ENCODE results near the gene OSBPL2. TPM values are rescaled to one million over a fixed set of nuclear protein-coding genes. Genes with fewer than 3 reads are reported as not detected.

Gene OSBPL2
- polyA plus RNA-seq, 1 experiment, result 20.5 TPM

DNA sequence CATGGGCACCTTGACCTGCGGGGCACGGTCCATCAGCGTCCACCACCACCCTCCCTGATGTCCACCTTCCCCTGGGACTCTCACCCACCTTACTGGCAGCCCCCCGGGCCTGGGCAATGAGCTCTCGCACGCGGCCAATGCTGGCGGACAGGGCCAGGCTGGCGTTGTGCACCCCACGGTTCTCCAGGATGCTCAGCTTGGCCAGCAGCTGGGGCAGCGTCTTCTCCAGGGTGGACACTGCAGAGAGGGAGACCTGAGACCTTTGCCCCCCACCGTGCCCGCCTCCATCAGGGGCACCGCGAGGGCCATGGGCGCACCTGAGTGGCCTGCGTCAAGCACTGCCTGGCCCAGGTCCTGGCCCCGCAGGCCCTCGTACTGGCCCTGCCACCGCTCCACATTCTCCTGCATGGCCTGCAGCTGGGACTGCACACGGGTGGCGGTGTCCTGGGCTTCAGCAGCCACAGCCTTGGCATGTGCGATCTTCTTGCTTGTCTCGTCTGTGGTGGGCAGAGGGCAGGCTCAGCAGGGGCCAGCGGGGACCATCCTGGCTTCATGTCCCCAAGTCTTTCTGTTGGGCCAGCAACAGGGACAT lies 76.5 kb downstream of the OSBPL2 start:
- Histone ChIP-seq H3K36me3 (ENCODE audit: control insufficient read depth, insufficient read depth, low read length) (peaks cover 1% of the 10 kb centered on the region), H3K27me3 (ENCODE audit: control insufficient read depth, insufficient read depth, low read length) (no peaks in the 10 kb centered on the region), H3K4me3 (ENCODE audit: low read depth, low read length) (no peak overlapping the region)
- ChIA-PET CTCF (interaction anchor here (1.8 kb wide), 1 partner anchor 68 kb away, joined by 4 read pairs; no protein-coding TSS in a partner anchor), POLR2A (no interaction called here)
- TF ChIP-seq, protein P1, sequence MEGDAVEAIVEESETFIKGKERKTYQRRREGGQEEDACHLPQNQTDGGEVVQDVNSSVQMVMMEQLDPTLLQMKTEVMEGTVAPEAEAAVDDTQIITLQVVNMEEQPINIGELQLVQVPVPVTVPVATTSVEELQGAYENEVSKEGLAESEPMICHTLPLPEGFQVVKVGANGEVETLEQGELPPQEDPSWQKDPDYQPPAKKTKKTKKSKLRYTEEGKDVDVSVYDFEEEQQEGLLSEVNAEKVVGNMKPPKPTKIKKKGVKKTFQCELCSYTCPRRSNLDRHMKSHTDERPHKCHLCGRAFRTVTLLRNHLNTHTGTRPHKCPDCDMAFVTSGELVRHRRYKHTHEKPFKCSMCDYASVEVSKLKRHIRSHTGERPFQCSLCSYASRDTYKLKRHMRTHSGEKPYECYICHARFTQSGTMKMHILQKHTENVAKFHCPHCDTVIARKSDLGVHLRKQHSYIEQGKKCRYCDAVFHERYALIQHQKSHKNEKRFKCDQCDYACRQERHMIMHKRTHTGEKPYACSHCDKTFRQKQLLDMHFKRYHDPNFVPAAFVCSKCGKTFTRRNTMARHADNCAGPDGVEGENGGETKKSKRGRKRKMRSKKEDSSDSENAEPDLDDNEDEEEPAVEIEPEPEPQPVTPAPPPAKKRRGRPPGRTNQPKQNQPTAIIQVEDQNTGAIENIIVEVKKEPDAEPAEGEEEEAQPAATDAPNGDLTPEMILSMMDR (IDR thresholded peaks at IDR 0.05; ENCODE audit: insufficient read depth, low read depth, low read length), result no peak
- no peak for DNase-seq (ENCODE audit: low read depth)

DNA sequence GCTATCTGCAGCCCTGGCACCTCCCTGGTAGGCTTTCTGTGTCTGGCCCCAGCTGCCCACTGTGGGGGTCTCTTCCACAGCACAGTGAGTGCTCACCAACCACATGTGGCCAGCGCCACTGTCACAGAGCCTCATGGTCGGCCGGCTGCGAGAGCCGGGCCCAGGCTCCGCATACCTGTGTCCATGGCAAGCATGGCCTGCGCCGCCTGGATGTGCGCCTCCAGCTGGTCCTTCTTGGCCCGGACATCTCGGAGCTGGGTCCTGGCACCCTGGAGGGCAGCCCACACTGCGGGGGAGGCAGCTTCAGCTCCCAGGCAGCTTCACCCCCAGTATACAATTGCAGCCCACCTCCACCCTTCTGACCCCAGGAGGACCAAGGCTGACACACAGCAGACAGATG lies 77.5 kb downstream of the OSBPL2 start:
- ChIA-PET CTCF (interaction anchor here (1.8 kb wide), 1 partner anchor 67 kb away, joined by 4 read pairs; no protein-coding TSS in a partner anchor), POLR2A (no interaction called here)

DNA sequence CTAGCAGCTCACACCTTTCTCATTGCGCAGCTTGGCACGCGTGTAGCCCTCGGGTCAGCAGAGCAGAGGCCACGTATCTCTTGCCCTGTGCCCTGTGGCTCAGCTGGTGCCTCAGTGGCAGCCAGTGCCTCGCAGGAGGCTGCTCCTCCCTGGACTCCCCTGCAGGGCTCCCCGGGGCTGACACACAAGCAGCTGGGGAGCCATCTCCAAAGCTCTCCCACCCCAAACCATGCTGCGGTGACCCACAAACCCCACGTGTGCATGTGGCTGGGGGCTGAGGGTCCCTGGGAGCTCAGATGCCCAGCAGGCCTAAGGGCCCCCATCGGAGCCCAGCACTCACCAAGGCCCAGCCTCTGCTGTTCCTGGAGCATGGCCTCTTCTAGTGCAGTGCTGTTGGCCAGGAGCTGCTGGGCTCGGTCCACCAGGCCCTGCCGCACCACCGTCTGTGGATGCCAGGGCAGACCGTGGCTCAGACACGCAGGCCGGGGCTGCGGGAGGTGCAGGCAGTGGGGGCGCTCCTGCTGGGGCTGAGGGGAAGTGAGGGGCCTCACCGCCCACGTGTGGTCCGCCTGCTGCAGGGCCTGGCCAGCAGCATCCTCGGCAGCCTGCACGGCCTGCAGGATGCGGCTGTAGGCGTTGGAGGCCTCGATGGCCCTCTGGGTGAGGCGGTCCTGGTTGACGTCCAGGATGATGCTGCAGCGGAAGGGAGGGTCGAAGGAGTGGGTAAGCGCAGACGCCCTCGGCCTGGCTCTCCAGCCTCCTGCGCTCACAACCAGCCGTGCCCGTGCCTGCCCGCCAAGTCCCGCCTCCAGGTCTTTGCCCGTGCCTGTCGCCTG lies 78.2 kb downstream of the OSBPL2 start:
- DNase-seq (ENCODE audit: low read depth), result no peak
- Histone ChIP-seq H3K4me3 (ENCODE audit: low read depth, low read length) (no peak overlapping the region), H3K27me3 (ENCODE audit: control insufficient read depth, insufficient read depth, low read length) (no peaks in the 10 kb centered on the region), H3K36me3 (ENCODE audit: control insufficient read depth, insufficient read depth, low read length) (peaks cover 1% of the 10 kb centered on the region)
- CTCF ChIA-PET, result interaction anchor here (0.6 to 1.8 kb wide), 2 partner anchors 13 to 67 kb away, joined by 3 to 4 read pairs; no protein-coding TSS in a partner anchor
- POLR2A ChIA-PET, result no interaction called here
- TF ChIP-seq, protein P1 (IDR thresholded peaks at IDR 0.05; ENCODE audit: insufficient read depth, low read depth, low read length), result no peak

More for the DNA sequence above, 77.5 kb downstream of the OSBPL2 start:
- no peak for DNase-seq (ENCODE audit: low read depth)
- peaks cover 1% of the 10 kb centered on the region for H3K36me3 ChIP-seq (ENCODE audit: control insufficient read depth, insufficient read depth, low read length)
- TF ChIP-seq, protein P1 (IDR thresholded peaks at IDR 0.05; ENCODE audit: insufficient read depth, low read depth, low read length), result no peak
- no peak overlapping the region for H3K4me3 ChIP-seq (ENCODE audit: low read depth, low read length)
- no peaks in the 10 kb centered on the region for H3K27me3 ChIP-seq (ENCODE audit: control insufficient read depth, insufficient read depth, low read length)

DNA sequence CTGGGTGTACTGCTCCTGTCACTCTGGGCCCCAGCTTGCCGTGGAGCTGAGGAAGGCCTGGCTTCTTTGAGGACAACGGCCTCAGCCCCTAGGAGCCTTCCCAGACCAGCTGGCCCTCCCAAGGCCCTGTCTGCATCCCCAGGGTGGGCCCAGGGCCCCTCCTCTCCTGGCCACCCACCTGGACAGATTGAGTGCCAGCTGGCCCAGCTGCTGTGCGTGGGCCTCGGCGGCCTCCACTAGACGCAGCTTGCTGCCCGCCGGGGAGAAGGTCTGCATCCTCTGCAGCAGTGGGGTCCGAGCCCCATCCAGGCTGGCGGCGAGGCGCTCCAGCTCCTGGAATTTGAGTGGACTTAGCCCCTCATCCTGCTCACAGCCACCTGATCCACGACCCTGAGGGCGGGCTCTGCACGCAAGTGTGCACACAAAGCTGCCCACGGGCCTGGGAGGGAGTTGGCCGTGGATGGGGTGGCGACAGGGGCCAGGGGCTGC lies 78.9 kb downstream of the OSBPL2 start:
- Histone ChIP-seq H3K4me3 (ENCODE audit: low read depth, low read length) (no peak overlapping the region), H3K27me3 (ENCODE audit: control insufficient read depth, insufficient read depth, low read length) (no peaks in the 10 kb centered on the region), H3K36me3 (ENCODE audit: control insufficient read depth, insufficient read depth, low read length) (peaks cover 1% of the 10 kb centered on the region)
- TF ChIP-seq, protein P1 (IDR thresholded peaks at IDR 0.05; ENCODE audit: insufficient read depth, low read depth, low read length), result no peak
- no peak for DNase-seq (ENCODE audit: low read depth)
- ChIA-PET CTCF (interaction anchor here (0.6 kb wide), 1 partner anchor 13 kb away, joined by 3 read pairs; no protein-coding TSS in a partner anchor), POLR2A (no interaction called here)
